ENCODE data around the gene PPP1R37.

Gene PPP1R37

DNA sequence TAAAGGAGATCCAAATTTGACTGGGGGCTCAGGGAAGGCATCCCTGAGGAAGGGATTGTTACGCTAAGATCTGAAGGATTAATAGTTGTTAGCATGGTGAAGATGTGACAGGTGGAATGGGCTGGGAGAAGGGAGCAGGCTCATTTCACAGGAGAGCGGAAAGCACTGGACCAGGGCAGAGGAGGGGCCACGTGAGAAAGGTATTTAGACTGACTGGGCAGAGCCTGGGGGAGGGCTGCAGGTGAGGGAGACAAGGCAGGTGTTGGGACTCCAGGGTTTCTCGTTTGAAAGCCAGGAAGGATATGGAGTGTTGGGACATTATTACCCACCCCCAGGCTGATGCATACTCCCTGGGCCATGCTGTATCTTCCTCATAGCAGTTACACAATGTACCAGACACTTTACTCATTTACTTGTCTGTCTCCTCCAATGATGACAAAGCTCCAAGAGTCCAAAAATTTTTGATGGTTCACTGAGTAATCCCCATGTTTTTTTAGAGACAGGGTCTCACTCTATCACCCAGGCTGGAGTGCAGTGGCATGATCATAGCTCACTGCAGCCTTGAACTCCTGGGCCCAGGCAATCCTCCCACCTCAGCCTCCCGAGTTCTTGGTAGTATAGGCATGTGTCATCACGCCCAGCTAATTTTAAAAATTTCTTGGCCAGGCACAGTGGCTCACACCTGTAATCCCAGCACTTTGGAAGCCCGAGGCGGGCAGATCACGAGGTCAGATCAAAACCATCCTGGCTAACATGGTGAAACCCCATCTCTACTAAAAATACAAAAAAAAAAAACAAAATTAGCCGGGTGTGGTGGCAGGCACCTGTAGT is 82.8 kb downstream of the PPP1R37 start:
- no peak for DNase-seq

DNA sequence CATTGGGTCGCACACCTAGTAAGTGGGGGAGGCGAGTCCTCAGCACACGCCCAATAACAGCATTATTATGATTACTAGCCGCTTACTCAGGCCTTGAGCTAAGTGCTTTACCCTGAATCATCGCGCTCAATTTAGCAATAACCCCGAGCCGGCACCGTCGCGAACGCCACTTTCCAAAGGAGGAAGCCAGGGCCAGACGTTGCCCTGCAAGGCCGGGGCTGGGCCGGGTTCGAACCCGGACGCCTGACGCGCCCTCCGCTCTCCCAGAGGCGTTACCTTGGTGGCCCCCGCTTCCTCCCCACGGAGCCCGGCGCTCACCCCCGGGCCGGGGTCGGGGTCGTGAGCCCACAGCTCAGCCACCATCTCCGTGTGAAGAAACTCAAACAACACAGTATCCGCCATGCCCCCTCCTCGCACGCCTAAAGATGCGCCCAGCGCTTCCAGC is 84.9 kb downstream of the PPP1R37 start, which contains the start of gene TRAPPC6A:
Gene TRAPPC6A, minus strand, starts transcription at position 421 of the 445 bp plus-strand sequence. Its CDS starts 19 bp downstream, at position 402.
- no peak for DNase-seq

GRCh38 chr19:45178262-45179071 is 85.5 kb downstream of the PPP1R37 start, which contains the start of gene BLOC1S3:
Gene BLOC1S3 (plus strand): TSS chr19:45178784. CDS start chr19:45179297, 513 bp downstream.
- DNase-seq, result peak; percentile 100

DNA sequence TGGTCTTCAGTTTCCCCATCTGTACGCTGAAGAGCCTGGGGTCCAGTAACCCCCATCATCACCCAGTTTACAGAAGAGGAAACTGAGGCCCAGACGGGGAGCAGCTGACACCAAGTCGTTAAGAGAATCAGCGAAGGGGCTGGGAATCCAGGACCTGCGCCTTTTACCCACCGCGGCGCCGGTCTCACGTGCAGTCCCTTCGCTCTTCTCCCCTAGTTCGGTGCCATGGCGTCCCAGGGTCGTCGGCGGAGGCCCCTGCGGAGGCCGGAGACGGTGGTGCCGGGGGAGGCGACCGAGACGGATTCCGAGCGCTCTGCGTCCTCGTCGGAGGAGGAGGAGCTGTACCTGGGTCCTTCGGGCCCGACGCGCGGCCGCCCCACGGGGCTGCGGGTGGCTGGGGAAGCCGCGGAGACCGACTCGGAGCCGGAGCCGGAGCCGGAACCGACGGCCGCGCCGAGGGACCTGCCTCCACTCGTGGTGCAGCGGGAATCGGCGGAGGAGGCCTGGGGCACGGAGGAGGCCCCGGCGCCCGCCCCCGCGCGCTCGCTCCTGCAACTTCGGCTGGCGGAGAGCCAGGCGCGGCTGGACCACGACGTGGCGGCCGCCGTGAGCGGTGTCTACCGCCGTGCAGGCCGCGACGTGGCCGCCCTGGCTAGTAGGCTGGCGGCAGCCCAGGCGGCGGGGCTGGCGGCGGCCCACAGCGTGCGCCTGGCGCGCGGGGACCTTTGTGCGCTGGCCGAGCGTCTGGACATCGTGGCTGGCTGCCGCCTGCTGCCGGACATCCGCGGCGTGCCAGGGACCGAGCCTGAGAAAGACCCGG is 86.3 kb downstream of the PPP1R37 start:
- peak; percentile 80 for DNase-seq

DNA sequence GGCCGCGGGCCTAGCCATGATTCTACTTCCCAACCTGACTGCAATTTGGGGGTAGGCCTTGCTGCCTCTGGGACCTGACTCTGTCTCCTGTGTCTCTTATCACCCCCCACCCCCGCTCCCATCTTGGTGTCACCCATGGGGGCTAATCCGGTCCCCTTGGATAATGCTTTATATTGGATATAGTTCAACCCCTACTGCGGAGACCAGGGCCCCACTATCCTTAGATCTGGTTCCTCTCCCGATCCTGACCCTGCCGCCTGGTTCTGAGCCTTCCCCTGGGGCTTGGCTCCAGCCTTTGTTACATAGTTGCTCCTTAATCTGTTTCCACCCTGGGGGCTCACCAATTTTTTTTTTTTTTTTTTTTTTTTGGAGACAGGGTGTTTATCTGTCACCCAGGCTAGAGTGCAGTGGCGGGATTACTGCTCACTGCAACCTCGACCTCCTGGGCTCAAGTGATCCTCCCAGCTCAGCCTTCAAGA is 87.0 kb downstream of the PPP1R37 start:
- DNase-seq, result no peak

DNA sequence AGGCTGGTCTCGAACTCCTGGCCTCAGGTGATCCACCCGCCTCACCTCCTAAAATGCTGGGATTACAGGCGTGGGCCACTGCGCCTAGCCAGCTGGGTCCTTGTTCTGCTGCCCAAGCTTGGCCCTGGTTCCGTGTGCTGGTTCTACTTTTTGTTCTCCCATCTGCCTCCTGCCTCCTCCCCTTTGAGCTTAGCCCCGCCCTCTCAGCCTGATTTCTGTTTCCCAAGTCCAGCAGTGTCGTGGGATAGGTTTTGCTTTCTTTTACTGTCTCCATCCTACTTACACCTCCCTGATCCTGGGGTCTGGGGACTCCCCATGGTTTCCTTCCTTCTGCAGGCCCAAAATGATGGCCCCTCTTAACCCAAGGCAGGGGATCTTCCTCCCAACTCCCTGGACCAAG is 88.0 kb downstream of the PPP1R37 start:
- DNase-seq, result no peak

GRCh38 chr19:45182758-45183157 is 89.8 kb downstream of the PPP1R37 start:
- no peak for DNase-seq

DNA sequence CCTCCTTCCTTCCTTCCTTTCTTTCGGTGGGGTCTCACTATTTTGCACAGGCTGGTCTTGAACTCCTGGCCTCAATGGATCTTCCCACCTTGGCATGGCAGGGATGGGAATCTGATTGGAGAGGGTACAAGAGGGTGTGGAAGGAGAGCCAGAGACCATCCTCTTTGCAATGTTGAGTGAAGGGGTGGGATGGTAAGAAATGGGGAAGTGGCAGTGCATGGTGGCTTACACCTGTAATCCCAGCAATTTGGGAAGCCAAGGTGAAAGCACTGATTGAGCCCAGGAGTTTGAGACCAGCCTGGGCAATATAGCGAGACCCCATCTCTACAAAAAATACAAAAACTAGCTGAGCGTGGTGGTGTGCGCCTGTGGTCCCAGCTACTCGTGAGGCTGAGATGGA is 91.1 kb downstream of the PPP1R37 start:
- no peak for DNase-seq

GRCh38 chr19:45186509-45187334 is 93.7 kb downstream of the PPP1R37 start:
- DNase-seq, result no peak

- no peak for DNase-seq
These were observed 94.6 kb downstream of the PPP1R37 start for GRCh38 chr19:45187421-45188100.

DNA sequence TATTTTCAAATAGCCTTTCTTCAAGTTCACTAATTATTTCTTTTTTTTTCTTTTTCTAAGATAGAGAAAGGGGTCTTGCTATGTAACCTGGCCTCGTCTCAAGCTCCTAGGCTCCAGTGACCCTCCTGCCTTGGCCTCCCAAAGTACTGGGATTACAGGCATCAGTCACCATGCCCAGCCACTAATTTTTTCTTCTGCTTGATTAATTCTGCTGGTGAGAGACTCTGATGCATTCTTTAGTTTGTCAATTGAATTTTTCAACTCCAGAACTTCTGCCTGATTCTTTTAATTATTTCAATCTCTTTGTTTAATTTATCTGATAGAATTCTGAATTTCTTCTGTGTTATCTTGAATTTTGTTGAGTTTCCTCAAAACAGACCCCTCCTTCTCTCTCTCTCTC is 97.0 kb downstream of the PPP1R37 start:
- no peak for DNase-seq

DNA sequence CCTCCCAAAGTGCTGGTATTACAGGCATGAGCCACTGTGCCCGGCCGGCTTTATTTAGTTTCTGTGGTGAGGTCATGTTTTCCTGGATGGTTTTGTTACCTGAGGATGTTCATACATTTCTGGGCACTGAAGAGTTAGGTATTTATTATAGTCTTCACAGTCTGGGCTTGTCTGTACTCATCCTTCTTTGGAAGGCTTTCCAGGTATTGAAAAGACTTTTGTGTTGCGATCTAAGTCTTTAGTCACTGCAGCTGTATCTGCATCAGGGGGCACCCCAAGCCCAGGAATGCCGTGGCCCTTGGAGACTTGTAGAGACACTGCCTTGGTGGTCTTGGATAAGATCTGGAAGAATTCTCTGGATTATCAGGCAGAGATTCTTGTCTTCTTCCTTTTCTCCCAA is 98.4 kb downstream of the PPP1R37 start:
- no peak for DNase-seq

- DNase-seq, result no peak
These were observed 102.8 kb downstream of the PPP1R37 start for GRCh38 chr19:45195764-45196163.
